Body of pancreas (tissue), 4 donors: ENCODE results near the gene PPP2R3B.

Experiments
- CTCF ChIP-seq, 7 experiments: fragments of 450-650 bp in 4 of 7; fragments of 200-600 bp in 3 of 7; sonication (generic) in 3 of 7; IDR thresholded peaks; one replicate each; pipeline ENCODE4 v1.5.1; 2016 to 2019; ENCODE audit warnings: antibody characterized with exemption in 7 of 7
- POLR2A ChIP-seq, 3 donors: fragments of 450-650 bp; IDR thresholded peaks; one replicate each; pipeline ENCODE4 v1.6.1; 2016; ENCODE audit warnings: antibody characterized with exemption in 3 of 3, mild to moderate bottlenecking in 2 of 3

DNA sequence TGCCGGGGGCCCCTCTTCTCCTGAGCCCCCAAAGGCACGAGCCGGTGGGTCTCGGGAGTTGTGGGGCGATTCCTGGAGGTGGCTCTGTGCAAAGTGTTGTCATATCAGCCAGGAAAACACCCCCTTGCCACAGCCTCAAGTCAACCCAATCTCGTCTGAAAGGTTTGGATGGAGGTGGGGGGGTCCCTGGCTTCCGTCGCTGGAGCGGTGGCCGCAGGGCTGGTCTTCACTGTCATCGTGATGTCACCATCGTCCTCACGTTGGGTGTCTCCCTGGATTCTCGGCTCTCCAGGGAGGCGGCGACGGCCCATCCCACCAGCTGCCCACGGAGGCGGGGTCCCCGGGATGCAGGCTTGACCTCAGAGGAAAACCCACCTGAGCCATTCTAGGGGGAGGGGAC lies 38.3 kb upstream of the PPP2R3B start:
- TF ChIP-seq CTCF (IDR thresholded peaks at IDR 0.05), result no peak
- TF ChIP-seq POLR2A (IDR thresholded peaks at IDR 0.05), result no peak
